Spleen (tissue), 7 donors: ENCODE measurements around the gene SLC27A3.

Experiments used
- POLR2A ChIP-seq, 3 donors: fragments of 450-650 bp; IDR thresholded peaks; one replicate each; pipeline ENCODE4 v1.5.1; 2017; ENCODE audit warnings: antibody characterized with exemption in 3 of 3, mild to moderate bottlenecking in 1 of 3
- TF ChIP-seq, protein P1 (sequence below), 11 experiments: fragments of 200-600 bp in 7 of 11; fragments of 450-650 bp in 4 of 11; sonication (generic) in 4 of 11; IDR thresholded peaks in 8 of 11; conservative IDR thresholded peaks in 3 of 11; 1 replicate in 7 of 11; 2 replicates in 4 of 11; pipeline versions ENCODE4 v1.4.0 to v1.8.0; 2016 to 2021; ENCODE audit warnings: antibody characterized with exemption in 11 of 11, inconsistent platforms in 4 of 11, mild to moderate bottlenecking in 1 of 11
- donor health status: DM: no; HTN: no; CAD: no; lungs with moderate emphysema.
- donor health status: DM: no; HTN: no; CAD: no.
- donor health status: DM: no; HTN: no; CAD: no.

DNA sequence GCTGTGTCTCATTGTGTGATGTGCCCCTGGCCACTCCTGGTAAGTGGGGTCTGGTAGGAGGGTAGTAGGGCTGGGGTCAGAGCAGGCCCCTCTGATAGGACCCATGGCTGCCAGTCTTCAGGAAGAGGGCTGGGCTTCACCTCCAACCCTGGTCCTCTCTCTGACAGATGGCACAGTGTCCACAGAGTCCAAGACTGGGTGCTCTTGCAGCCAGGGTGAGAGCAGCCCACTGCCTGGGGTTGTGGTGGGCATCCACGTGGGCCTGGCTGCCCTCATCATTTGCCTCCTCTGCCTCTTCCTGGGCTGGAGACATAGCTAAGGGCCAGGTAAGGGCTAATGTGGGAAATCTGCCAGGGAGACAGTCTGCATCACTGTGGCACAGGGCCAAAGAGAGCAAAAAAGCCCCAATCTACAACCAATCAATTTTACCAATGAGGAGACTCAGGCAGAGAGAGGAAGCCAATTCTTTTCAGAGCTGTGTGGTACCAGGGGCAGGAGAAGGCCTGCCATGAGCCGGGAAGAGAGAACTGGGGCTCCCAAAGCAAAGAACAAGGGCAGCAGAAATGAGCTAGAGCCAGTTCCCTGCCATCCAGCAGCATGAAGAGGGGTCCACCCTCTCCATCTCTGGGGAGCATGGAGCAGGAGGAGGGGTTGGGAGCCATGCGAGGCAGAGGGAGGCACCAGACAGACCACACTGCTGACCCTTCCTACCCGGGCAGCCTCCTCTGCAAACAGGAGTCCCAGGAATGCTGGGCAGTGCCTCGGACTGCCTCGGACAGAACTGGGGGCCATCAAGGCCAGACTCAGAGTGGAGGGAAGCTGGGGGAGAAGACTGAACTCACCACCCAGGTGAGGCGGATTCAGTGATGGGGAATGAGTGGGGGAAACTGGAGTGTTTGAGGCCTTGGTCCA lies 26.8 kb downstream of the SLC27A3 start:
- TF ChIP-seq, protein P1, sequence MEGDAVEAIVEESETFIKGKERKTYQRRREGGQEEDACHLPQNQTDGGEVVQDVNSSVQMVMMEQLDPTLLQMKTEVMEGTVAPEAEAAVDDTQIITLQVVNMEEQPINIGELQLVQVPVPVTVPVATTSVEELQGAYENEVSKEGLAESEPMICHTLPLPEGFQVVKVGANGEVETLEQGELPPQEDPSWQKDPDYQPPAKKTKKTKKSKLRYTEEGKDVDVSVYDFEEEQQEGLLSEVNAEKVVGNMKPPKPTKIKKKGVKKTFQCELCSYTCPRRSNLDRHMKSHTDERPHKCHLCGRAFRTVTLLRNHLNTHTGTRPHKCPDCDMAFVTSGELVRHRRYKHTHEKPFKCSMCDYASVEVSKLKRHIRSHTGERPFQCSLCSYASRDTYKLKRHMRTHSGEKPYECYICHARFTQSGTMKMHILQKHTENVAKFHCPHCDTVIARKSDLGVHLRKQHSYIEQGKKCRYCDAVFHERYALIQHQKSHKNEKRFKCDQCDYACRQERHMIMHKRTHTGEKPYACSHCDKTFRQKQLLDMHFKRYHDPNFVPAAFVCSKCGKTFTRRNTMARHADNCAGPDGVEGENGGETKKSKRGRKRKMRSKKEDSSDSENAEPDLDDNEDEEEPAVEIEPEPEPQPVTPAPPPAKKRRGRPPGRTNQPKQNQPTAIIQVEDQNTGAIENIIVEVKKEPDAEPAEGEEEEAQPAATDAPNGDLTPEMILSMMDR (IDR thresholded peaks at IDR 0.05 in 8 of 11, conservative IDR thresholded peaks at IDR 0.05 in 3 of 11): no peak
- no peak for TF ChIP-seq POLR2A (IDR thresholded peaks at IDR 0.05)
